Measurements from ENCODE around the gene TBC1D2B.
A peak's percentile ranks its signal among the peaks of the same experiment; 100 is the strongest.
"Not testable (repeated sequence)": the region's sequence is repeated elsewhere in the genome, so short reads cannot be mapped to it uniquely, and the experiment has no call there.

Gene TBC1D2B

DNA sequence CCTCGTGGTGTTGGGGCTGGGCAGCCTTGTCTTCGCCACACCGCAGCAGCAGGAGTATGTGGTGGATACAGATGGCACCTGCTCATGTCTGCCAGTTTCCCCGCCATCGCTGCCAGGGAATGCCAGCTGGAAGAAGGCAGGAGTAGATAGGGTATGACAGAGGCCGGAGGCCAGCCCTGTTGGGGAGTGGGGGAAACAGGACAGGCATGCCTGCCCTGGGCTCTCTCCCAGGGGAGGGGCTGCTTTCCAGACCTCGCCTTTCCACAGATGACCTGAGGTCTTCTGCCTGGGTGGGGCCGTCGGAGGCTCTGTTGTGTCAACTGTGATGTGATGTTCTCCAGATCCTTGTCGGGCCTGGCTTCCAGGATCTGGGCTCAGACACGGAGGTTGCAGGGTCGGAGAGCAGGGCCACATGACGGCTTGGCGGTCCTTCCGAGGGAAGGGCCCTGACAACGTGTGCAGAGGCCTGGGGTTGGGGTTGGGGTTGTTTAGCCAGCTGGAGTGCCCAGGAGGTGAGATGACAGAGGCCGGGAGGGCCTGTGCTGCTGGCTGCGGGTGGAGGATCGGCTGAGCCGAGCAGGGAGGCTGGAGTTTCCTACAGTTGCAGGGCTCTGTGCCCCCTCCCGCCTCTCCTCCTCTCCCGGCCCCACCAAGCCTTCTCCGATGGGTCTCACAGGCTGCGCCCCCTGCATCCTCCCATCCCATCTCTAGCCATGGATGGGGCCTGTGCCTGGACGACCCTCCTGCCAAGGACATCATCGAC, 102.0 kb downstream of the TBC1D2B start:
- no peak for DNase-seq (ENCODE audit: low read depth)

DNA sequence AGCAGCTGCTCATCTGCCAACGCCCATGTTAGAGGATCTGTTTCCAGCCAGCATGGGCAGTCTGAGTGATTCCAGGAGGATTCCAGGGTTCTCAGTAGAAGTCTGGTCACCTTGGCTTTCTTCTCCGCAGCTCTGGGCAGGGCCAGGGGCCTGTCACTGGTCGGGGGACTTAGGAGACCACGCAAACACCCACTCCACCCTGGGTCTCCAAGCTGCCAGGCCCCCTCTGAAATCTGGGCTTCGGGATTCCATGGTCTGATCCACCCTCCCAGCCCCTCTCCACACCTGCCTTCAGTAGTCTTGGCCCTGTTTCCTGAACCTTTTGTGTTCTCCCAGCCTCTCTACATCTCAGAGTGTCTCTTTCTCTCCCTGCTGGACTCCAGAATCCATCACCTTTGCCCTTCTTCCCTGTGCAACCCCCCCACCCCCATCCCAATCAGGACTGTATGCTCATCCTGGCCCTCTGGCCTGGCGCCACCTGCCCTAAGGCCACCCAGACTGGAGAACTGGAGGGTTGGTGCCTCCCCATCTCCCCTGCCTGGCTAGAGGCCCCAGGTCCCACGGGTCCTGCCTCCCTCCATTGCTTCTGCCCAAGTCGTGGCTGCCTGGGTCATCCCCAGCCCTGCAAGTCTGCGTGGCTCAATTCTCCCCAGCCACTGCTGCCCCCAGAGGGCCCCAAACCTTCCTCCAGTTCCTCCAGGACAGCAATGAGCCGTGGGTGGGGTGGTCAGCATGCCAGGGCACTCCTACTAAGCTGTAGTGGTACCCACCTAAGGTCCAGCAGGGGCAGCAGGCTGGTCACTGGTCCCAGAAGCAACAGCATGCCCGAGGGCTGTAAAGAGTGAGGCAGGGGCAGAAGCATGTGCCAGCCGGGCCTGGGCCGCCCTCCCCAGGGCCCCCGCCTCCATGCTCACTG, 102.8 kb downstream of the TBC1D2B start:
- no peak for DNase-seq (ENCODE audit: low read depth)

DNA sequence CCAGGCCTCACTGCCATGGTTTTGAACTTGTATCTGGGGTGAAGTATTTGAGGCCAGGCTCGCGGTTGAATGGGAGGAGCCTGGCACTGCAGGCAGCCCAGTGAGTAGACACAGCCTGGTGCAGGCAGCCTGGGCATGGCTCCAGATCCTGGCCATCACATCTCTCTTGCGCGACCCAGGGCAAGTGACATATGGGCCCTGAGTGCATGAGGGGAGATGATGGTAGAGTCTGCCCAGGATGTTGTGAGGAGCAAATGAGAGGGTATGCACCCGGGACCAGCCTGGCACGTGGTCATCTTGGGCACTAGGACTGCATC, 103.5 kb downstream of the TBC1D2B start:
- no peak for DNase-seq (ENCODE audit: low read depth)

DNA sequence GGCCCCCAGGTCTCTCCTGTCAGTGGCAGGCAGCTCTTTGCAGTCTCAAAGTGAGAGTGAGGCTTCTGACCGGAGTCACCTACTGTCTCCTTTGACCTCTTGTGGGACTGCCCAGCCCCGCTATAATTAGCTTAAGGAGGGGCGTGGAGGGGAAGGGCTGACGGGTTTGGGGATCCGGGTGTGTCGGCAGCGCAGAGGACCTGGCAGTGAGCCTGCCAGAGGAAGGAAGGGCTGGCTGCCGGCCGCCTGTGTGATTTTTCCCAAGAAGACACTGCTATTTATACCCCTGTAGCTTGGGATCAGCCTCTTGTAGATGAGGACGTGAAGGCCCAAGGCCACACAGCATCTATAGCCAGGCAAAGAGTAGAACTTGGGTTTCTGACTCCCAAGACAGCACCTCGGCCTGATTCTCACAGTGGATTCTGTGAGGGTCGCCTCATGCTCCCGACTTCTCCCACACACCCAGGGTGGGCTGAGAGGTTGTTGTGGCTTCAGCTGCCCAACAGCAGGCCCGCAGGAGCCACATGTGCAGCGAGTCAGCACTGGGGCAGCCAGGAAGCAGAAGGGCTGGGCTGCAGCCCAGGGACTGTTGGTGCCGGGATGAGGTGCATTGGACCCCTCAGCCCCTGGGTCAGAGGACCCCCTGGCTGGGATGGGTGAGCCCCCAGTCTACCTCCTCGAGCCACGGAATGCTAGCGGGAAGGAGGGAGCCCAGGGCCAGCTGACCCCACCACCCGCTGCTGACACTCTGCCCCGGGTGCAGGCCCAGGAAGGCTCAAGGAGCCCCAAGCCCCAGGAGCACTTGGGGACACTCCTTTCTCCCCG, 104.0 kb downstream of the TBC1D2B start:
- not testable (repeated sequence) for DNase-seq (ENCODE audit: low read depth)

DNA sequence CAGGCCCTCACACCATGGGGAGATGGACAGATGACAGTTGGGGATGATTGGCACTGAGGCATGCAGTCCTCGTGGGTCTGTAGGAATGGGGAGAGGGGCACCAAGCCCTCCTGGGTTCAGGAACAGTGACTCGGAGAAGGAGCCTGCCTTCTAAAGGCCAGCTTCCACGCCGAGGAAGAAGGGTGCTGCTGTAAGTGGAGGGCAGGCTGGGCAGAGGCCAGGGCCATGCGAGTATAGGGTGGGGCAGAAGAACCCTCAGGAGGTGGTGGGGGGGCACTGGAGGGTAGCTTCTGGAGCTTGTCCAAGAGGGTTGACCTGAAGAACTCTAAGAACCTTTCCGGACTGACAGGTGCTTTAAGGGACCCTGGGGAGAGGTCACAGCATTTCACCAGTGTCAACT, 104.8 kb downstream of the TBC1D2B start:
- not testable (repeated sequence) for DNase-seq (ENCODE audit: low read depth)

DNA sequence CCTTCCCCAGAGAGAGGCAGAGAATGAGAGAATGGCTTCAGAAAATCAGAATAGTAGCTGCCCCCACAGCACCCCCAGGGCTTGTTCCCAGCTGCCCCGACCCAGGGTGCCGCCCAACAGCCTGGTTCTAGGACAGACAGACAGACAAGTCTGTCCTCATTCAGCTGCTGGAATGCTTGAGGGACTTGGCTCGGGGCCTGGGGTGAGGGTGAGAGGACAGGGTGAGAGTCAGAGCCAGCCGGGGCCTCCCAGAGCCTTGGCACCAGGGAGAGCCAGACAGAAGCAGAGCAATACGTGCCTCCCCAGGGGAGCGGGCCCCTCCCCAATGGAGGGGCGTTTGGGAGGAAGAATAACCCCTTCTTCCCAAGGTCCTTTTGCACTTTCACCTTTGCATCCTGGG, 105.6 kb downstream of the TBC1D2B start:
- DNase-seq (ENCODE audit: low read depth): not testable (repeated sequence)

DNA sequence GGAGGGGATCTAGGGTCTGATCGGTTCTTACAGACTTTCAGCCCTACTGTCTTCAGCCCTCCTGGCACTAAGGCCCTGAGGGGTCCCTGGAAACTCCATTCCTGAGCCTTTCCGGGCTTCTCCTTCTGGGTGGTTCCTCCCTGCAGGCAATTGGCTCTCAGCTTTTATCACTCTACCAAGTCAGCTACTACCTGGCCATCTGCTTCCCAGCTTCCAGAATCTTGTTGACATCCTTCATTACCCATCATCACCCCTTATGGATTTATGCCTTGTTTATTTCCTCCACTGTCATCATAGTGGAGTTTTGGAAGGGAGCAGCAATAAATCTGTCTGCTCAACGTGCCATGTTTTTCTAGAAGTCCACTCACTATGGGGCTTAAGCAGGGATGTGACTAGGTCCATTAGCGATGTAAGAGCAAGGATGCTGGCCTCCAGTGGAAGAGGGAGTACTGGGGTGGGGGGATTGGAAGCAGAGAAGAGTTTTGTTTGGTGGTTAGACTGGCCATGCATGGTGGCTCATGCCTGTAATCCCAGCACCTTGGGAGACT, 106.6 kb downstream of the TBC1D2B start:
- not testable (repeated sequence) for DNase-seq (ENCODE audit: low read depth)

DNA sequence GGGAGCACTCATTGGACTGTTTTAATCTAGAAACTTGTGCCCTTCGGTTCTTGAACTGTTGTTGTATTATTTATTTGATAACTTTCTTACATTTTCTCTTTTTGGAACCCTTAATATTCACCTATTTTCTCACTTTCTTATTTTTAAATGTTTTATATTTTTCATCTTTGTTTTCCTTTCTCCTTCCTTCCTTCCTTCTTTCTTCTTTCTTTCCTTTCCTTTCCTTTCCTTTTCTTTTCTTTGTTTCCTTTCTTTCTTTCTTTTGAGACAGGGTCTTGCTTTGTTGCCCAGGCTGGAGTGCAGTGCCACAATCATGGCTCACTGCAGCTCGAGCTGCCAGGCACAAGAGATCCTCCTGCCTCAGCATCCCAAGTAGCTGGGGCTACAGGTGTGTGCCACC, 108.5 kb downstream of the TBC1D2B start:
- no peak for DNase-seq (ENCODE audit: low read depth)

DNA sequence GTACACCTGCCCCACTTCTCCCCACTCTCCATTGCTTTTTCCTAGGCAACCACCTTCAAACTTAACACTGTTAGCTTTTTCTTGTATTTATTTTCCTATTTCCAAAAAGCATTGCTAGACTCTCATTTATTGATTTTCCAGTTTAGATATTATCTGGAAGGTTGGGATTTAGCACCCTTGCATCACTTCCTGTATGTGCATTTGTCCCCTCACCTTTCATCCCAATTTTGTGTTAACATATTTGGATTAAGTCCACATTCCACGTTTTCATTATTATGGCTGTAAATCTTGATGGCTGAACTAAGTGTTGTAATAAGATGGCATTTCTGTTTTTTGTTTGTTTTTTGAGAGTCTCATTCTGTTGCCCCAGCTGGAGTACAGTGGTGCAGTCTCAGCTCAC, 109.7 kb downstream of the TBC1D2B start:
- no peak for DNase-seq (ENCODE audit: low read depth)

DNA sequence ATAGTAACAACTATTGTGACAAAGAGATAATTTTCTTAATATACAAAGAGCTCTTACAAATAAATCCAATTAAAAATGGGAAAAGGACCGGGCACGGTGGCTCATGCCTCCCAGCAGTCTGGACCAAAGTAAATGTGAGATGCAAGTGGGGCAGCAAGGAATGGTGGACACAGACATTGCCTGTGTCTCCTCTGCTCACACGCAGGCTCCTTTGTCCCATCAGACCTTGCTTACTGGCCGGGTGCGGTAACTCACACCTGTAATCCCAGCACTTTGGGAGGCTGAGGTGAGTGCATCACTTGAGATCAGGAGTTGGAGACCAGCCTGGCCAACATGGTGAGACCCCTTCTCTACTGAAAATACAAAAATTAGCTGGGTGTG, 110.3 kb downstream of the TBC1D2B start:
- not testable (repeated sequence) for DNase-seq (ENCODE audit: low read depth)

DNA sequence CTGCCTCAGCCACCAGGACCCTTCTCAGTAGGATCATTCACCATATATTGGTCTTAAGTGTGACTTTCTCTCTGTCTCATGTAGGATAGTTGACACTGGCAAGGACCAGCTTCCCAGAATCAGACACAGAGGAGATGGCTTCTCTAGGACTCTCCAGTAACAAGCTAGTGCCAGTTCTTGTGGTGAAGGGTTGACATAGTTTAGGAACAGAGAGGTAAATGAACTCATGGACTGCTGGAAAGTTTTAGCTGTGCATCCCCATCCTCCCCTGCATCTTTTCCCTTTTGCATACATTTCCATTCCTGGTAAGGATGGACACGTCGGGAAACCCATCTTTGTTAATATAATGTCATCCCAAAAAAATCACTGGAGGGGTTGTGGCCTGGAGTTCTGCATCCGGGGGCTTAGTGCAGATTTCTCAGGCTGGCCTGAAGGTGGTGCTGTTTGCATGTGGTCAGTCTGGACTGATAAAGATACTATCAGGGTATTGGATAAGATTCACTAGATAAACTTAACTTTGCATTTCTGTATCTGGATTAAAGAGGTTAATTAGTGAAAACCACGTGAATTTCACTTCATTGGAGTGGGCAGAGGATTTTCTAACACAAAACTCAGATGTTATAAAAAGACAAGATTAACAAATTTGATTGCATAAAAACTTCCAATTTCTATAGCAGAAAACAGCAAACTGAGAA, 110.8 kb downstream of the TBC1D2B start:
- peak; percentile 67 for DNase-seq (ENCODE audit: low read depth)

DNA sequence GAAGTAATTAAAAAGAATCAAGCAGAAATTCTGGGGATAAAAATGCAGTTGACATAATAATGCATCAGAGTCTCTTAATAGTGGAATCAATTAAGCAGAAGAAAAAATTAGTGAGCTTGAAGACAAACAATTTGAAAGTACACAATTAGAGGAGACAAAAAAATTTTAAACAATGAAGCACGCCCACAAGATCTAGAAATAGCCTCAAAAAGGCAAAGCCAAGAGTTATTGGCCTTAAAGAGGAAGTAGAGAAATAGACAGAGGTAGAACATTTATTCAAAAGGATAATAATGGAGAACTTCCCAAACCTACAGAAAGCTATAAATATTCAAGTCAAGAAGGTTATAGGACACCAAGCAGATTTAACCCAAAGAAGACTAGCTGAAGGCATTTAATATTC, 113.3 kb downstream of the TBC1D2B start:
- DNase-seq (ENCODE audit: low read depth): no peak

DNA sequence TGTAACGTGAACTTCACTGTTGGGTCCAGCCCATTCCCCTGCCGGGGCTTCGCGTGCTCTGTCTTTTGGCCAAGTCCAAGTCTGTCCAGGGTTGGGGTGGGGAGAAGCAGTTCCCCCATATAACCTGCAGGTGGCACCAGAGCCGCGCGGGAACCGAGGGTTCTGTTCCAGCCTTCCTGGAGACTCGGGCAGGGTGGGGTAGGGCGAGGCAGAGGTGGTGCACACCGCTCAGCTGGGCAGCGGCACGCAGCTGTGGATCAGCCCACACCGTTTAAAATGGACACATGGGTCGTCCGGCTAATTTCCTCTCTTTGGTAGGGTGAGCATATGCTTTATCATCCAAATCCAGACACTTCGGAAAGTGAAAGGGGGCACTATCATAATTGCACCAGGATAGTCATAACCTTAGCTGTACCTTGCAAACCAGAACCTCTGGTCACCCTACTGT, 118.1 kb downstream of the TBC1D2B start:
- peak; percentile 71 for DNase-seq (ENCODE audit: low read depth)

DNA sequence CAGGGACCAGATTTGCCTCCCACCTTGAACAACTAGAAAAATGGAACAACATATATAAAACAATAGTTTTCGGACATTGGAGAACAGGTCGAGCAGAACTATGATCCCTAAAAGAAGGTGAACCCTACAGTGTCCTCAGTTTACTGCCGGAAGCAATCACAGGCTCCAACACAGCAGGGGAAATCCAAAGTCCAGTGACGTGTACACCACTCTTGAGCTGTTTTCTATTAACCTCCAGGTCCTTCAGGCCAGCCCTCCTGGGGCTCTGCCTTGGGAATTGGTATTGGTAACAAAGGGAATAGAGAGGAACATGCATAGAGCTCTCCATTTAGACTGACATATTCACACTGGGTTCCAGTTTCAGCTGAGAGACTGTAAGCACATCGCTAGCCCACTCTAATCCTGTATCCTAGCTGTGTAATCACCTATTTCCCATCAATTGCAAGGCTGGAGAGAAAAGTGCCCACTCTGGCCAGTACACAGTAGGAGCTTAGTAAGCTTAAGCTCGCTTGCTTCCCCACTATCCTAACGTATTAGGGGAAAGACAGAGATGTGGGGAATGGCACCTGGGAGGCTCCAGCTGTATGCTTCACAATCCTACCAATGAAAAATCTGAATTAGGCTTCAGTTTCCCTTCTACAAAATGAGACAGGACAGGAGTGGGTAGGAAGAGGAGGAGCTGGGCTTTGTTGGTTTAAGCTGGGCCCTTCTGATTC, 118.6 kb downstream of the TBC1D2B start:
- DNase-seq (ENCODE audit: low read depth): not testable (repeated sequence)

DNA sequence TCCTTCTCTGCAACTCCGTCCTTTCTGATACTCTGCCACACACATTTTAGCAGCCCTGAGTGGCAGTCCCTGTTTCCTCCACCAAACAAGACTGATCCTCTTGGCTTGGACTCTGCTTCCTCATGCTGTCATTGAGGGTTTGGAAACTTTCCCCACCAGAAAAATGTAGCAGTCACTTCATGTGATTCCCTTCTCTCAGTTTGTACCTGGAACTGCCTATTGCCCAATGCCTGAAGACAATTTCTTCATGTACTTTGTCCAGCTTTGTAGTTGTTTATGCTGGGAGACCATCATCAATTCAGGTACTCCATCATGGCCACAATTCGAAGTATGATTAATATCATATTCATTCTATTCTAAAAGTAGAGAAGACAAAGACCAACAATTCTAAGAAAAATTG, 119.5 kb downstream of the TBC1D2B start:
- not testable (repeated sequence) for DNase-seq (ENCODE audit: low read depth)

DNA sequence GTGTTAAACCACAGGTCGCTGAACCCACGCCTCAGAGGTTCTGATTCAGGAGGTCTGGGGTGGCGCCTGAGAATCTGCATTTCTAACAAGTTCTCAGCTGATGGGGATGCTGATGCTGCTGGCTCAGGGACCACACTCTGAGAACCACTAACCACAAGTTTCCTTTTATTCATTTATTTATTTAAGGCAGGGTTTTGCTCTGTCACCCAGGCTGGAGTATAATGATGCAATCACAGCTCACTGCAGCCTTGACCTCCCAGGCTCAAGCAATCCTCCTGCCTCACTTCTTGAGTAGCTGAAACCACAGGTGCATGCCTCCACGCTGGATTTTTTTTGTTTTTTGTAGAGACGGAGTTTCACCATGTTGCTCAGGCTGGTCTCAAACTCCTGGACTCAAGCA, 123.6 kb downstream of the TBC1D2B start:
- DNase-seq (ENCODE audit: low read depth): peak; percentile 58

DNA sequence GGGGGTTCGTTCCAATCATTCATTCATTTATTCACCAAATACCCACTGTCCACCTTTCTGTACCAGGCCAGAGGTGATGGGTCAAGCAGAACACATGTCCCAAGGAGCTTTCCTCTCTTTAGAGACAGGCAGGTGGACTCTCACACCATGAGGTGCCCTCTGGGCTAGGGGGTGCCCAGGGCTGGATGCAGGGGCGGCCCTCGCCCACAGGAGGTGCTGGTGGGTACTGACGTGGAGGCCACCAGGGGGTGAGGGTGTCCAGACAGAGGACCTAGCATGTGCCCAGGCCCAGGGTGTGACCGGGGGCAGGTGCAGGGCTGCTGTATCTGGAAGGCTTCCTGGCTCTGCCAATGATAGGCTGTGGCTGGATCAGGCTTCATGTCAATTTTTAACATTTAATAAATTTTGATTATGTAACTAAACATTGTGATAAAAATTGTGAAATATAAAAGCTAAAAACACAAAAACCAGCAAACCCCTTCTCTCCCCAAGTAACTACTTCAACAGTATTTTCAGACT, 124.5 kb downstream of the TBC1D2B start:
- peak; percentile 38 for DNase-seq (ENCODE audit: low read depth)

DNA sequence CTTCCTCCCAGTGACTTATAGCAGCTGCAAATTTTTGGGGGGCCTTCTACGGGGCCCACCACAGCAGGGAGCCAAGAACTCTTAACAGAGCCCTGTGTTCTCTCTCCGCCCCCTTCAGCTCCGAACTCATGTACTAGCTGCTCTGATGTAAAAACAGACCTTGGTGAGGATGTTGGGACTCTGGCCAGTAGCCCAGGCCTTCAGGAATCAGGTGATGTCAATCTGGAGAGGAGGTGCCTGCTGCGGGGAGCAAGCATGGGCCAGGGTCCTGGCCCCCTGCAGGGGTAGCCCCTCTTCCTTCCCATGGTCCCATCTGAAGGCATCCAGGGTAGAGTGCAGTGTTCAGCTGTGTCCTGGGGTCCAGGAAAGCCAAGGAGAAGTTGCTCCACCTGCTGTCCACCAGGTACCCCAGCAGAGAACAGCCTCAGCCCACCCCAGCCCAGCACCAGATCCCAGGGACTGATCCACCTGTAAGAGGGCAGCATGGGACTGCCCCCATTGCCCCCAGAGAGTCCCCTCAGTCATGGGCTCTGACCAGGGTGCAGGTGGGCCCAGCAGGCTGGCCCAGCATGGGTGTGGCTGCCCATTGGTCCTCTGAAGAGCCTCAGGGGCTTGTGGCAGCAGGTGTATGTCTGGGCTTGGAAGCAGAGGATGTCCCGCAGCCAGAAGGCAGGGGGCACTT, 126.3 kb downstream of the TBC1D2B start:
- not testable (repeated sequence) for DNase-seq (ENCODE audit: low read depth)

DNA sequence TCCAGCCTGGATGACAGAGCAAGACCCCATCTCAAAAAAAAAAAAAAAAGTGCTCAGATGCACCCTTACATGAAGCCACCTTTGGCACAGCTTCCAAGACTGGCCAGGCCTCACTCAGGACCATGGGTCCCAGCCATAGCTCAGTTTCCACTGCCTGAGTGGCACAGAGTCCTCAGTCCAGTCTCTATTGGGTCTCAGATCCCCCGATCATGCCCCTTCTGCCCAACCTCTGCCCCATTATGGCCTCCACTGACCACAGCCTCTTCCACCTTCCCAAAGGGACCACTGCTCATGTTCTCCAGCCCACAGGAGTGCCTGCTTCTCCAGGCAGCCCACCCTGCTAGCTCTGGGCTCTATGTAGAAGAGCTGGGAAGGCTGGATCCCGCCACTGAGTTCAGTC, 127.0 kb downstream of the TBC1D2B start:
- DNase-seq (ENCODE audit: low read depth): not testable (repeated sequence)

DNA sequence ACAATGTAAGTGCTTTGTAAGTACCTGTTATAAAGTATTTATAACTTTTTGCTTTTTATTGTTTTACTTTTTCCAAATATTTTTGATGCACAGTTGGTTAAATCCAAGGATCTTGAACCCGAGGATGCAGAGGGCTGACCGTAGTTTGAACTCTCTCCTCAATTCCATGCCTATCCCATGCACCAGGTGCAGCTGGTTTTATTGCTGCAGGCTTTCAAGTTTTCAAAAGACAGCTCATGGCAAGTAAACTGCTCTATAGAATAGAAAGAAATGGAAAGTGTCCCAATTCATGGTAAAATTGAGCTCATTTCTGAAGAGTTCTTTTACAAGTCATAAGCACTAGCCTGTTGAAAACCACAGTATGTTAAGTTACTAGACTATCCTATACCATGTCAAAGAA, 131.9 kb downstream of the TBC1D2B start:
- no peak for DNase-seq (ENCODE audit: low read depth)

All from ELR (cell line).